ENCODE results near the gene ZNF598.
A peak's percentile ranks its signal among the peaks of the same experiment; 100 is the strongest.

- TF ChIP-seq EZH2phosphoT487 (IDR thresholded peaks at IDR 0.05; ENCODE audit: unreplicated experiment) = no peak
- TF ChIP-seq CTCF (conservative IDR thresholded peaks at IDR 0.05; ENCODE audit: low read depth in 2 of 2) = no peak
- TF ChIP-seq JUNB (IDR thresholded peaks at IDR 0.05; ENCODE audit: unreplicated experiment) = no peak
- no peak for TF ChIP-seq NANOG (IDR thresholded peaks at IDR 0.05; ENCODE audit: borderline replicate concordance)
- TF ChIP-seq EZH2 (IDR thresholded peaks at IDR 0.05; ENCODE audit: low read depth, unreplicated experiment) = no peak
- no peak for TF ChIP-seq REST (IDR thresholded peaks at IDR 0.05; ENCODE audit: unreplicated experiment)
- peak; percentile 54 for TF ChIP-seq POLR2AphosphoS5 (IDR thresholded peaks at IDR 0.05; ENCODE audit: low read depth)
- TF ChIP-seq CREB1 (CRISPR knock-in tag; IDR thresholded peaks at IDR 0.05; ENCODE audit: low read depth) = peak; percentile 88
- no peak for TF ChIP-seq ZNF462 (CRISPR knock-in tag; IDR thresholded peaks at IDR 0.05)
- no peak for TF ChIP-seq ZNF331 (CRISPR knock-in tag; IDR thresholded peaks at IDR 0.05; ENCODE audit: low read depth)
- TF ChIP-seq STAT1 (IDR thresholded peaks at IDR 0.05; ENCODE audit: unreplicated experiment) = no peak
- TF ChIP-seq ETS1 (IDR thresholded peaks at IDR 0.05) = peak; percentile 78
- TF ChIP-seq ZNF114 (CRISPR knock-in tag; IDR thresholded peaks at IDR 0.05) = no peak
These were observed at the start of gene ZNF598 for GRCh38 chr16:2009791-2010510.

All from GM23338 (cell line).